GM06990 (cell line): ENCODE measurements around the gene LGALS9.
"Not testable (repeated sequence)": the region's sequence is repeated elsewhere in the genome, so short reads cannot be mapped to it uniquely, and the experiment has no call there.

ENCODE experiments used
- DNase-seq: peaks from one replicate; pipeline ENCODE4 v3.0.0-alpha.2; 2011; ENCODE audit not compliant: insufficient read length; ENCODE audit errors: extremely low read depth
- H3K27me3 ChIP-seq: replicated peaks from 2 replicates; pipeline ENCODE4 v1.6.0; 2011; ENCODE audit warnings: low read length; ENCODE audit not compliant: control insufficient read depth, insufficient read depth
- H3K36me3 ChIP-seq: 2 replicates; pipeline ENCODE4 v1.5.1; 2011; ENCODE audit warnings: low read length; ENCODE audit not compliant: control insufficient read depth, insufficient read depth
- H3K4me3 ChIP-seq: replicated peaks from 2 replicates; pipeline ENCODE4 v1.5.1; 2011; ENCODE audit warnings: low read depth, mild to moderate bottlenecking, control low read depth, low read length
- CTCF ChIP-seq: IDR thresholded peaks from 2 replicates; pipeline ENCODE4 v1.5.1; 2011; ENCODE audit warnings: low read length, control low read depth, mild to moderate bottlenecking, inconsistent platforms; ENCODE audit not compliant: insufficient read depth, poor library complexity, severe bottlenecking

The LGALS9 gene

DNA sequence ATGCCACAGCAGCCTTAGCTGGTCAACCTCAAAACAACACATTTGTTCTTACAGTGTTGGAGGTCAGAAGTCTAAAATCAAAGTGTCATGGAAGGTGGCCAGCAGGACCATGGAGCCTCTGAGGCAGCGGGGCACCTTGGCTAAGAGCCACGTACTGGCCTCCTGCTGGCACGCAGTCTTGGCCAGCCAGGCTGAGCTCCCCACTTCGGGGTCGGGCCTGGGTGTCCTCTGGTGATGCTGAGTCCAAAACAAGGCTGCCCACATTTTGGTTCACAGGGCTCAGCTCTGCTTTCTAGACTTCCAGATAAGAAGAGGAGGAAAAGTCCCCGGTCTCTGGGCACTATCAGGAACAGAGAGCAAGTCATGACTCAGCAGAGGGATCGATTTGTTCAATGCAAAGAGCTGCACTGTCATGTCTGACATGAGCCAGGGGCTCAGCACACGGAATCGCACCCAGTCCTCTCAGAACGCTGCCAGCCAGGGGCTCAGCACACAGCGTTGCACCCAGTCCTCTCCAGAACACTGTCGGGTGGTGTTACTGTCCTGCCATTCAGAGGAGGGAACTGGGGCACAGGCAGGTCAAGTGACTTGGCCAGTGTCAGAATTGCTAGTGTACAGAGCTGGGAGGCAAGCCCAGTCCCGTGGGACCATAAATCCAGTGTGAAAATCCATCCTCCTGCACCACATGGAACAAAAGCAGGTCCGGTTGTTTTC lies 2.5 kb downstream of the LGALS9 start:
- no peak for TF ChIP-seq CTCF
- Histone ChIP-seq H3K27me3 (no peaks in the 10 kb centered on the region), H3K36me3 (no peaks in the 10 kb centered on the region; the same call in none of the 2 replicates), H3K4me3 (no peak overlapping the region)
- DNase-seq: no peak

- TF ChIP-seq CTCF: no peak
- peaks cover 3% of the 10 kb centered on the region for H3K36me3 ChIP-seq
- no peaks in the 10 kb centered on the region for H3K27me3 ChIP-seq
- no peak for DNase-seq
- H3K4me3 ChIP-seq: no peak overlapping the region
These were observed 3.0 kb downstream of the LGALS9 start for GRCh38 chr17:27634026-27634335.

GRCh38 chr17:27634776-27635175 lies 3.8 kb downstream of the LGALS9 start:
- no peaks in the 10 kb centered on the region for H3K27me3 ChIP-seq
- no peak for DNase-seq
- H3K4me3 ChIP-seq: no peak overlapping the region; the same call in 1 of the 2 replicates
- TF ChIP-seq CTCF: no peak
- H3K36me3 ChIP-seq: peaks cover 6% of the 10 kb centered on the region

DNA sequence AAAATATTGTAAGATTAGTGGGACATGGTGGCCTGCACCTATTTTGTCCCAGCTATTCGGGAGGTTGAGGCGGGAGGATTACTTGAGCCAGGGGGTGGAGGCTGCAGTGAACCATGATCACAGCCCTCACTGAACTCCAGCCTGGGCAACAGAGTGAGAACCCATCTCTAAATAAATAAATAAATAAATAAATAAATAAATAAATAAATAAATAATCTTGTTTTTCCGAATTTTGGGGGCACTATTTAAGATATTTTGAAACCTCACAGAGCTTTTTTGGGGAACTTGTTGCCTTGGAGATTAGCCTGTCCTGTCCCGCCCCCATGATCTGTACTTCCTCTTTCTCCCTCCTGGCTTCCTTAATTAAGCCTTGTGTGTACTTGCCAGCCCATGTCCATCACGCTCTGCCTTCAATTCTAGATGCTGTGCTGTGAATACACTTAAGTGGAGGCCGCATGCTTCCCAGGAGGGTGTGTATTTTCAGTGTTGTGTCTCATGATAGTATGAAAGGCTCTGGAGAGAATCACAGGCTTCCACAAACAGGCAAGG lies 4.4 kb downstream of the LGALS9 start:
- Histone ChIP-seq H3K36me3 (peaks cover 7% of the 10 kb centered on the region), H3K27me3 (no peaks in the 10 kb centered on the region), H3K4me3 (no peak overlapping the region; the same call in 1 of the 2 replicates)
- no peak for DNase-seq
- no peak for TF ChIP-seq CTCF

- not testable (repeated sequence) for DNase-seq, H3K27me3 ChIP-seq, H3K4me3 ChIP-seq
- H3K36me3 ChIP-seq: peaks cover 13% of the 10 kb centered on the region
These were observed 5.1 kb downstream of the LGALS9 start for GRCh38 chr17:27636005-27636520.

DNA sequence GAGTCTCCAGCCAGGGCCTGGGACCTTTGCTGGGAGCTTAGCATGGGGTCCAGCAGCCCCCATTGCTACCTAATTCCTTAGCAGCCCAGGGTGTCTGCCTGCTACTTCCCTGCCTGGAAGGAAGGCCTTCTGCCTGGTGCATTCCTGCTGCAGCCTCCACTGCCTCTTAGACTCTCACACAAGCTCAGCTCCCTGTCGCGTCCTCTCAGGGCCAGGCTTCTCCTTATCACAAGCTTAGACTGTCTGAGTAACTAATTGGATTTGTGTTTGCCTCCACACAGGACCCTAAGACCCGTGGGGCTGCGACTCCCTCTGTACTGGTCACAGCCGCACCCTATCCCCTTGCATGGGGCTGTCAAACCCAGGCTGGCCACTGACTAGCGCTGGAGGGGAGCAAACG lies 6.8 kb downstream of the LGALS9 start:
- H3K27me3 ChIP-seq, H3K4me3 ChIP-seq, DNase-seq: not testable (repeated sequence)
- peaks cover 18% of the 10 kb centered on the region for H3K36me3 ChIP-seq

DNA sequence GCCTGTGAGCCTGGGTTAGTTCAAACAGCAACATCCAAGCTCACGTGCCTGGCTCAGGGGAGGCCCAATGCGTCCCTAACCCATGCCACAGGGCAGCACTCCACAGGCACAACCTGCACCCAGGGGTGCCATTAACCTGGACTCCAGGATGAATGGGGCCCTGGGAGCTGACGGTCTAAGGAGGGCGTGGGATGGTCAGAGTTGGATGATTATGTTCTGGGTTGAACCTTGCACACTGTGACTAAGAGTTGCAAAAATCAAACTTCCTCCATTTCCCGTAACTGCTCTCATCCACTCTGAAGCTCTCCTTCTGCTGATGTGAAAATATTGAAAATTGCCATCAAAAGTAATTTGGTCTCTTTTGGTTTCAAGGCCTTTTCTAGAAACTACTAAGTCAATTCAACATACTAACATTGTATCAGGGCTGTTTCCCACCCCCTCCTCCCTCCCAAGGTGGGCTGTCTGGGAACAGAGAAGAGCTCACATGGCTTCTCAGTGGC lies 7.5 kb downstream of the LGALS9 start:
- not testable (repeated sequence) for H3K4me3 ChIP-seq, H3K27me3 ChIP-seq, DNase-seq
- H3K36me3 ChIP-seq: peaks cover 20% of the 10 kb centered on the region
